Thyroid gland (tissue), 4 donors: ENCODE results near the gene MIEF1.

Experiments used
- POLR2A ChIP-seq, 2 donors: fragments of 450-650 bp; IDR thresholded peaks; one replicate each; pipeline ENCODE4 v1.6.1; 2017; ENCODE audit warnings: antibody characterized with exemption in 2 of 2, mild to moderate bottlenecking in 2 of 2, moderate library complexity in 1 of 2
- TF ChIP-seq, protein P1 (sequence below), 6 experiments: fragments of 200-600 bp in 3 of 6; fragments of 450-650 bp in 3 of 6; sonication (generic) in 3 of 6; IDR thresholded peaks; one replicate each; pipeline ENCODE4 v1.5.1; 2016 to 2019; ENCODE audit warnings: antibody characterized with exemption in 6 of 6, mild to moderate bottlenecking in 2 of 6, inconsistent platforms in 1 of 6, moderate library complexity in 1 of 6

DNA sequence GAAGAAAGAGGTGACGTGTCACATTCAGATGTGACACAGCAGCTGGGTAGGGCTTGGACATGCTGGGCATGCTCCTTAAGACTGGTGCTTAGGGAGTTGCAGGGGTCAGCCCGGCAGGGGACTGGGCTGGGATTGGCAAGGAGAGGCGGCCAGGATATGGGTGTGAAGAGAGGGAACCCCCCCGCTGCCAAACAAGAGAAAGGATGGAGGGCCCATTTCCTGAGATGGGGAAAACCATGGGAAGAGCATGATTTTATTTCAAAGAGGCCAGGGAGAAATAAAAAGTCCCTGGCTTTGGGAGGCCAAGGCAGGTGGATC, 23.5 kb downstream of the MIEF1 start:
- TF ChIP-seq, protein P1, sequence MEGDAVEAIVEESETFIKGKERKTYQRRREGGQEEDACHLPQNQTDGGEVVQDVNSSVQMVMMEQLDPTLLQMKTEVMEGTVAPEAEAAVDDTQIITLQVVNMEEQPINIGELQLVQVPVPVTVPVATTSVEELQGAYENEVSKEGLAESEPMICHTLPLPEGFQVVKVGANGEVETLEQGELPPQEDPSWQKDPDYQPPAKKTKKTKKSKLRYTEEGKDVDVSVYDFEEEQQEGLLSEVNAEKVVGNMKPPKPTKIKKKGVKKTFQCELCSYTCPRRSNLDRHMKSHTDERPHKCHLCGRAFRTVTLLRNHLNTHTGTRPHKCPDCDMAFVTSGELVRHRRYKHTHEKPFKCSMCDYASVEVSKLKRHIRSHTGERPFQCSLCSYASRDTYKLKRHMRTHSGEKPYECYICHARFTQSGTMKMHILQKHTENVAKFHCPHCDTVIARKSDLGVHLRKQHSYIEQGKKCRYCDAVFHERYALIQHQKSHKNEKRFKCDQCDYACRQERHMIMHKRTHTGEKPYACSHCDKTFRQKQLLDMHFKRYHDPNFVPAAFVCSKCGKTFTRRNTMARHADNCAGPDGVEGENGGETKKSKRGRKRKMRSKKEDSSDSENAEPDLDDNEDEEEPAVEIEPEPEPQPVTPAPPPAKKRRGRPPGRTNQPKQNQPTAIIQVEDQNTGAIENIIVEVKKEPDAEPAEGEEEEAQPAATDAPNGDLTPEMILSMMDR (IDR thresholded peaks at IDR 0.05): no peak
- TF ChIP-seq POLR2A (IDR thresholded peaks at IDR 0.05): no peak
